Measurements from ENCODE around the gene SLC27A2. TPM values are rescaled to one million over a fixed set of nuclear protein-coding genes. Genes with fewer than 3 reads are reported as not detected.

The SLC27A2 gene
- polyA plus RNA-seq, 1 experiment = 0.22 TPM

DNA sequence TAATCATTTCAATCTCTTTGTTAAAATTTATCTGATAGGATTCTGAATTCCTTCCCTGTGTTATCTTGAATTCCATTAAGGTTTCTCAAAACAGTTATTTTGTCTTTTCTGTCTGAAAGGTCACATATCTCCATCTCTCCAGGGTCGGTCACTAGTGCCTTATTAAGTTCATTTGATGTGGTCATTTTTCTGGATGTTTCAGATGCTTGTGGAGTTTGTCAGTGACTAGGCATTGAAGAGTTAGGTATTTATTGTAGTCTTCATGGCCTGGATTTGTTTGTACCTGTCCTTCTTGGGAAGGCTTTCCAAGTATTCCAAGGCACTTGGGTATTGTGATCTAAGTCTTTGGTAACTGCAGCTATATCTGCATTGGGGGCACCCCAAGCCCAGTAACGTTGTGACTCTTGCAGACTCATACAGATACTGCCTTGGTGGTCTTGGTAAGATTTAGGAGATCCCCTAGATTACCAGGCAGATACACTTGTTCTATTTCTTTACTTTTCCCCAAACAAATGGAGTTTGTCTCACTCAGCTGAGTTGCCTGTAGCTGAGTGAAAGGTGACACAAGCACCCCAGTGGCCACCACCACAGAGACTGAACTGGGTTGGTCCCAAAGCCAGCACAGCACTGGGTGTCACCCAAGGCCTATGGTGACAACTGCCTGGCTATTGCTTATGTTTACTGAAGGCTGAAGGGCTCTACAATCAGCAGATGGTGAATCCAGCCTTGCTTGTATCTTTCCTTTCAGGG lies 18.9 kb upstream of the SLC27A2 start:
- DNase-seq (ENCODE audit: low read depth) = no peak
- TF ChIP-seq, protein P1, sequence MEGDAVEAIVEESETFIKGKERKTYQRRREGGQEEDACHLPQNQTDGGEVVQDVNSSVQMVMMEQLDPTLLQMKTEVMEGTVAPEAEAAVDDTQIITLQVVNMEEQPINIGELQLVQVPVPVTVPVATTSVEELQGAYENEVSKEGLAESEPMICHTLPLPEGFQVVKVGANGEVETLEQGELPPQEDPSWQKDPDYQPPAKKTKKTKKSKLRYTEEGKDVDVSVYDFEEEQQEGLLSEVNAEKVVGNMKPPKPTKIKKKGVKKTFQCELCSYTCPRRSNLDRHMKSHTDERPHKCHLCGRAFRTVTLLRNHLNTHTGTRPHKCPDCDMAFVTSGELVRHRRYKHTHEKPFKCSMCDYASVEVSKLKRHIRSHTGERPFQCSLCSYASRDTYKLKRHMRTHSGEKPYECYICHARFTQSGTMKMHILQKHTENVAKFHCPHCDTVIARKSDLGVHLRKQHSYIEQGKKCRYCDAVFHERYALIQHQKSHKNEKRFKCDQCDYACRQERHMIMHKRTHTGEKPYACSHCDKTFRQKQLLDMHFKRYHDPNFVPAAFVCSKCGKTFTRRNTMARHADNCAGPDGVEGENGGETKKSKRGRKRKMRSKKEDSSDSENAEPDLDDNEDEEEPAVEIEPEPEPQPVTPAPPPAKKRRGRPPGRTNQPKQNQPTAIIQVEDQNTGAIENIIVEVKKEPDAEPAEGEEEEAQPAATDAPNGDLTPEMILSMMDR (IDR thresholded peaks at IDR 0.05; ENCODE audit: insufficient read depth, low read depth, low read length) = no peak
- ChIA-PET CTCF (interaction anchor here (1.2 to 1.6 kb wide), 2 partner anchors 14 to 18 kb away, joined by 3 to 5 read pairs; no protein-coding TSS in a partner anchor), POLR2A (no interaction called here)
- H3K27me3 ChIP-seq (ENCODE audit: control insufficient read depth, insufficient read depth, low read length) = no peaks in the 10 kb centered on the region
- H3K36me3 ChIP-seq (ENCODE audit: control insufficient read depth, insufficient read depth, low read length) = no peaks in the 10 kb centered on the region
- no peak overlapping the region for H3K4me3 ChIP-seq (ENCODE audit: low read depth, low read length)

DNA sequence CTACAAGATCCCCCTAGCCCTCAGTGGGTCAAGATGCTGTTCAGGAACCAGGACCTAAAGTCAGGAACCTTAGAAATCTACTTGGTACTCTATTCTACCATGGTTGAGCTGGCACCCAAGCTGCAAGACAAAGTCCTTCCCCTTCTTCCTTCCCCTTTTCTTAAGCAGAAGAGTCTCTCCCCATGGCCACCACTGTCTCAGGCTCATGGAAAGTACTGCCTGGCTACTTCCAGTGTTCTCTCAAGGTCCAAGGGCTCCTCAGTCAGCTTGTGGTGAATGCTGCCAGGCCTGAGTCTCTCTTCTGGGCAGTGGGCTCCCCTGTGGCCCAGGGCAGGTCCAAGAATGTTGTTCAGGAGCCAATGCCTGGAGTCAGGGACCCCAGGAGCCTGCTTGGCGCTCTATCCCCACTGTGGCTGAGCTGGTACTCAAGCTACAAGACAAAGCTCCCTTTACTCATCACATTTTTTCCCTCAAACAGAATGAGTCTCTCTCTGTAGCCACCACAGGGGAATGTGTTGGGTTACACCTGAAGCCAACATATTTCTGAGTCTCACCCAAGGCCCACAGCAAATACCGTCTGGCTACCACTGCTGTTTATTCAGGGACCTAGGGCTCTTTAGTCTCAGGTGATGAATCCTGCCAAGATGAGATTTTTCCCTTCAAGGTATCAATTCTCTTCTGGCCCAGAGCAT lies 18.1 kb upstream of the SLC27A2 start:
- Histone ChIP-seq H3K4me3 (ENCODE audit: low read depth, low read length) (no peak overlapping the region), H3K36me3 (ENCODE audit: control insufficient read depth, insufficient read depth, low read length) (no peaks in the 10 kb centered on the region), H3K27me3 (ENCODE audit: control insufficient read depth, insufficient read depth, low read length) (no peaks in the 10 kb centered on the region)
- ChIA-PET POLR2A (no interaction called here), CTCF (interaction anchor here (0.6 to 1.6 kb wide), 3 partner anchors 15 to 149 kb away, joined by 3 to 5 read pairs (median 3); no protein-coding TSS in a partner anchor)
- TF ChIP-seq, protein P1 (IDR thresholded peaks at IDR 0.05; ENCODE audit: insufficient read depth, low read depth, low read length) = no peak
- DNase-seq (ENCODE audit: low read depth) = no peak

DNA sequence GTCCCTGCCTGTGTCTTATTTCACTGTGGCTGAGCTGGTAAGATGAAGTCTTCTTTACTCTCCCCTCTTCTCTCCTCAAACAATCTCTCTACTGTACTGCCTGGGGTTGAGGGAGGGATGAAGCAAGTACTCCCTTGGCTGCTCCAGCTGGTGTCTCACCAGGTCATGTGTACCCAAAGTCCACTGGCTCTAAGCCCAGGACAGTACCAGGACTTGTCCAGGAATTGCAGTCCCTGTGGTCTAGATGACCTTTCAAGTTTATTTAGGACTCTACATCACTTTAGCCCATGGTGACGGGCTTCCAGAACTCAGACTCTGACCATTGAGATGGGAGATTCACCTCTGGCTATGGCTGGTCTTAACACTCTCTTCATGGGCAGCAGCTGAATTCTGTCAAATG lies 17.5 kb upstream of the SLC27A2 start:
- TF ChIP-seq, protein P1 (IDR thresholded peaks at IDR 0.05; ENCODE audit: insufficient read depth, low read depth, low read length) = no peak
- POLR2A ChIA-PET = no interaction called here
- CTCF ChIA-PET = interaction anchor here (0.6 to 1.6 kb wide), 2 partner anchors 19 to 149 kb away, joined by 3 to 5 read pairs; no protein-coding TSS in a partner anchor
- no peak for DNase-seq (ENCODE audit: low read depth)
- Histone ChIP-seq H3K4me3 (ENCODE audit: low read depth, low read length) (no peak overlapping the region), H3K27me3 (ENCODE audit: control insufficient read depth, insufficient read depth, low read length) (no peaks in the 10 kb centered on the region), H3K36me3 (ENCODE audit: control insufficient read depth, insufficient read depth, low read length) (no peaks in the 10 kb centered on the region)

DNA sequence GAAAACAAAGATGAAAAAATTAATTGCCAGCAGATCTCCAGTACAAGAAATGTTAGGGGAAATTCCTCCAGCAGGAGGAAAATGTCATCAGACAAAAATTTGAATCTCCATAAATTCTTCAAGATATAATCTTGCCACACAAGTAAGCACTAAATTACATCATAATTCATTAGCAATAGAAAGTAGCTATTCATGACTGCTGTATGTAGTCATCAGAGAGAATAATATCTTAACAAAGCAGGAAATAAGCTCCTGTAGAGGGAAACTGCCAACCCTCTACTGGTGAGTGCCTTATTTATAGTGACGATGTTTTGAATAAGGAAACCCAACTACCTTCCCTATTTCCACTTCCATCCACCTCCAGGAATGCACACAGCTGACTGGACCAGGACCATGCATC lies 15.8 kb upstream of the SLC27A2 start:
- no peaks in the 10 kb centered on the region for H3K27me3 ChIP-seq (ENCODE audit: control insufficient read depth, insufficient read depth, low read length)
- TF ChIP-seq, protein P1 (IDR thresholded peaks at IDR 0.05; ENCODE audit: insufficient read depth, low read depth, low read length) = no peak
- no peak overlapping the region for H3K4me3 ChIP-seq (ENCODE audit: low read depth, low read length)
- POLR2A ChIA-PET = interaction anchor here (0.6 kb wide), 1 partner anchor 9 kb away, joined by 3 read pairs; no protein-coding TSS in a partner anchor
- H3K36me3 ChIP-seq (ENCODE audit: control insufficient read depth, insufficient read depth, low read length) = no peaks in the 10 kb centered on the region
- peak; percentile 60 for DNase-seq (ENCODE audit: low read depth)
- CTCF ChIA-PET = interaction anchor here (1.2 to 1.9 kb wide), 4 partner anchors 12 to 149 kb away, joined by 3 to 6 read pairs (median 3); no protein-coding TSS in a partner anchor

DNA sequence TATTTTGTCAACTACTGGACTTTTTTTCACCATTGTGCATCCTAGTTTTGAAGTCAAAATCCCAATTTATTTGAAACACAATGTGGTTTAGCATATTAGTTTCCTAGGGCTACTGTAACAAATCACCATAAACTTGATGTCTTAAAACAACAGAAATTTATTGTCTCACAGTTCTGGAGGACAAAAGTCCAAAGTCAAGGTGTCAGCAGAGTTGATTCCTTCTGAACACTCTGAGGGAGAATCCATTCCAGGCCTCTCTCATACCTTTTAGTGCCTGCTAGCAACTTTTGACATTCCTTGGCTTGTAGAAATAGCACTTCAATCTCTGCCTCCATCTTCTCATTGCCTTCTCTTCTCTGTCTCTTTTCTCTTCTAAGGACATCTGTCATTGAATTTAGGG lies 14.9 kb upstream of the SLC27A2 start:
- no peak overlapping the region for H3K4me3 ChIP-seq (ENCODE audit: low read depth, low read length)
- H3K36me3 ChIP-seq (ENCODE audit: control insufficient read depth, insufficient read depth, low read length) = no peaks in the 10 kb centered on the region
- POLR2A ChIA-PET = no interaction called here
- CTCF ChIA-PET = interaction anchor here (1.5 to 1.9 kb wide), 2 partner anchors 14 to 148 kb away, joined by 3 to 6 read pairs; no protein-coding TSS in a partner anchor
- no peaks in the 10 kb centered on the region for H3K27me3 ChIP-seq (ENCODE audit: control insufficient read depth, insufficient read depth, low read length)
- TF ChIP-seq, protein P1 (IDR thresholded peaks at IDR 0.05; ENCODE audit: insufficient read depth, low read depth, low read length) = no peak
- DNase-seq (ENCODE audit: low read depth) = no peak

All from BJ (cell line).